Loucy (cell line): Measurements from ENCODE around the gene ZBTB20.

Experiments
- CTCF ChIP-seq: fragments of 200-600 bp; sonication (generic); conservative IDR thresholded peaks from 2 replicates; pipeline ENCODE4 v1.5.1; 2014; ENCODE audit warnings: mild to moderate bottlenecking, antibody characterized with exemption, low read length
- EZH2phosphoT487 ChIP-seq: fragments of 200-600 bp; IDR thresholded peaks from 2 replicates; pipeline ENCODE4 v1.6.1; 2018; ENCODE audit warnings: antibody characterized with exemption, mild to moderate bottlenecking, moderate library complexity, borderline replicate concordance

GRCh38 chr3:114953800-114954199 lies 193.3 kb downstream of the ZBTB20 start:
- TF ChIP-seq CTCF (no peak), EZH2phosphoT487 (no peak)
